Right ventricle myocardium inferior (tissue), 1 donor: ENCODE measurements around the gene ITIH3. TPM values are rescaled to one million over a fixed set of nuclear protein-coding genes. Genes with fewer than 3 reads are reported as not detected.
A peak's percentile ranks its signal among the peaks of the same experiment; 100 is the strongest.

Experiments
- ATAC-seq: fragments of 200-7000 bp; cut with Tn5 transposase; one replicate; pipeline ENCODE4 v1.9.1; 2020; ENCODE audit warnings: mild to moderate bottlenecking, moderate library complexity
- DNase-seq: peaks from one replicate; pipeline ENCODE4 v3.0.0; 2021; ENCODE audit errors: missing footprints
- intact Hi-C: fragments of 100-400 bp; cut with DNase I; formaldehyde crosslinking; loops from one replicate; pipeline ENCODE4 v1.11.0; 2022
- total RNA-seq: library from RNA; stranded (reverse); fragmentation: NEBNext Ultra II Directional; extraction: Animal tissue kit (Norgen Biotek cat#: 25700); gene quantifications from one replicate; pipeline ENCODE4 v1.2.1, GENCODE V29; 2021
- donor health status: DM: no; HTN: yes; CAD: no; lungs with severe emphysema.

ITIH3 gene
- total RNA-seq, 1 donor from 2014 or later: 0.43 TPM

GRCh38 chr3:52838561-52839267 lies 44.1 kb downstream of the ITIH3 start:
- intact Hi-C loops: no loop called here
- peak; percentile 18 for DNase-seq

DNA sequence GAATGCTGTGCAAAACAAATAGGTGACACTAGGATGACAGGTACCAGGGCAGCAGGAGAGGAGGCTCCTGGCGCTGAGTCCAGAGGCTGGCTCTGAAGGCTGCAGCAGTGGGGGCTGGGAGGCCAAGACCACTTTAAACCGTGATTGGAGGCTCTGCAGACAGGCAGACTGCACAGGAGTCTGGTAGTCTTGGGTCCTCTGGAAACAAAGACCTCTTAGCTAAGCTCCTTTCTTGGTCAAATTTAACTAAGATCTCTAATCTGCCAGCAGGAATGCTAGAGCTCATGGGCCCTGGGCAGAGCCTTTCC lies 44.6 kb downstream of the ITIH3 start:
- DNase-seq: peak; percentile 56
- intact Hi-C loops: no loop called here
- no peak for ATAC-seq

More at GRCh38 chr3:52838561-52839267, 44.1 kb downstream of the ITIH3 start:
- no peak for ATAC-seq

- intact Hi-C loops: no loop called here
- DNase-seq: peak; percentile 63
These were observed 45.4 kb downstream of the ITIH3 start for GRCh38 chr3:52839892-52840545.

GRCh38 chr3:52841211-52841980 lies 46.8 kb downstream of the ITIH3 start:
- DNase-seq (peak; percentile 56), ATAC-seq (no peak)
- intact Hi-C loops: no loop called here

More at GRCh38 chr3:52839892-52840545, 45.4 kb downstream of the ITIH3 start:
- ATAC-seq: no peak

DNA sequence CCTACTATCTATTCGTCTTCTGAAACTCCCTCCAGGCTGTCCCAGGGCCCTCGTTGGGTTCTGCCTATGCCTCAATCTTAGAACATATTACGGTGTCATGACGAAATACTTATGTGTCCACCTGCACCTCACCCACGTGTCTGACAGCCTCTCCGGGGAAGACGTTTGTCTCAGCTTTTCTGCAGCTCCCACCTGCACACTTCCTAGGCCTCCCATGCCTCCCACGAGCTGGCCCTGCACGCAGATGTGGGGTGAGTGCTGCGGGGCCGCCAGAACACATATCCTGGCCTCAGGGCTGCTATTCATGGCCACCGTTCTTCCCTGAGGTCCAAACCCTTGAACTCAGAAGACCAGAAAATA lies 47.4 kb downstream of the ITIH3 start:
- ATAC-seq: no peak
- intact Hi-C loops: no loop called here
- DNase-seq: peak; percentile 50

- DNase-seq (peak; percentile 31), ATAC-seq (peak; percentile 55)
- intact Hi-C loops: no loop called here
These were observed 47.8 kb downstream of the ITIH3 start for GRCh38 chr3:52842424-52842823.

DNA sequence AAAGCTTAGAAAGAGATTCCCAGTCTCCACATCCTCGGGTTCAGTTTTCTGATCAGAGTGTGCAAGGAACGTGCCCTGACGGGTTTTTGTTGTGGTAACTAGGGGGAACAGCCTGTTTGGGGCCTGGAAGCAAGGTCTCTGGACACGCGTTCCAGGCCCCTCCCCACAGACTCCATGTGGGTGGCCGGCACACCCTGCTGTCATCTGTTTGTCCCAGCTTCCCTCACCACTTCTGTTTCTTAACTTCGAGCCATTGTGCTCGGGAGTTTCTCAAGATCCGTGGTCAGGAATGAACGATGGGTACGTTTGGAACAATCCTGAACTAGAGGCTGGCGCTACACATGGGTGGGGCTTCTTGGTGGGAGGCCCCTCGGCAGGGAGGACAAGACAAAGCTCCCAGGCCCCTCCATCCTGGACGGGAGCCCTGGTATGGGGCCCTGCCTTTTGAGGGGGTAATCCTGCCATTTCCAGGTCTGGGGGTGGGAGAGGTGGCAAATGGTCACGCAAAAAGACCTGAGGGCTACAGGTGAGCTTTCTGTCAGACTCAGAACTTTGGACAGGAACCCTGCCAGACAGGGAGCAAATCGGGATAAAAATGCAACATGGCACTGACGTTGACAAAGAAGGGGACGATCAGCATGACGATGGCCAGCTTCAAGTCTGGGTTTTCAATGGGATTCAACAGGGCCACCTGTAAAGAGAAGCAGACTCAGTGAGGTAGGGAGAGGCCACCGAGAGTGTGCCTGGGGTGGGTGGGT lies 48.7 kb downstream of the ITIH3 start:
- ATAC-seq: no peak
- no peak for DNase-seq
- intact Hi-C loops: no loop called here

- no peak for ATAC-seq
- DNase-seq: no peak
- intact Hi-C loops: no loop called here
These were observed 49.3 kb downstream of the ITIH3 start for GRCh38 chr3:52843881-52844280.

- DNase-seq: peak; percentile 25
- no peak for ATAC-seq
- intact Hi-C loops: no loop called here
These were observed 49.8 kb downstream of the ITIH3 start for GRCh38 chr3:52844290-52844975.

DNA sequence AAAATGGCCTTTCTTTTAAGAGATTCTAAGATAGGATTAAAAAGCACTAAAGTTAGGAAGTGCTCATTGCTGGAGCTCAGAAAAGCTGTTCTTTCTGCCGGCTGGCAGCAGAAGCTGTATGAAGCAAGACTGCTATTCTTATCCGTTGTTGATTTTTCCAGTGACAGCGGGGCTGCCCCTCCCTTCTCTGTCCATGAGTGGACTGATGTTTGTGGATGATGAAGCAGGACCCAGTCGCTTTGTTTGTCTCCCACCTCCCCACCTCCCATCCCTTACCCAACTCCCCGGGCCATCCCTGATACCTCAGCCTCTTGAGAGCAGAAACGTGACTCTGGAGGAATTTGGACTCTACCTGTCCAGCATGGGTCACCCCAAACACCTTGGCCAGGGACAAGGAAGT lies 50.6 kb downstream of the ITIH3 start:
- intact Hi-C loops: no loop called here
- DNase-seq (peak; percentile 59), ATAC-seq (peak; percentile 70)

GRCh38 chr3:52845691-52846431 lies 51.3 kb downstream of the ITIH3 start:
- ATAC-seq (peak; percentile 36), DNase-seq (peak; percentile 18)
- intact Hi-C loops: no loop called here

DNA sequence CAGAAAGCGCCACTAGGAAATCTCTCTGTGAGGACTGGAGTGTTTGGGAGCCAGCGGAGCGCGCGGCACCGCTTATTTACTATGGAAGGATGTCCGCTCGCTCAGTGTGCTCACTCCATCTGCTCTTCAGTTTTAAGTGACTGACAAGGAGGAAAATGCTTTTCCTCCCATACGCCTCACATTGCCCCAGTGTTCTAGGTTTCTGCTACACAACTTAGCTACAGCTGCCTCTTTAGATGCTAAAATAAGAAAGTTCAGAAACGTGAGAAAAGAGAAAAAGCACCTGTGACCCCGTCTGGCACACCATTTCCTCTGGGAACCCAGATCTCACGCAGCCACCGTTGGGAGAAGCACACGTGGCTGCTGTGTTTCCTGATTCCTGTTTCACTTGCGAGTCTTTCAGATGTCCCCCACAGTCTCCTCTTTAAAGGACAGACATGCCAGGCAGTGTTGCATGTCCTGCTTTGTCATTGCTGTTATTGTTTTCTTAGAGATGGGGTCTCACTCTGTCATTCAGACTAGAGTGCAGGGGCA lies 51.9 kb downstream of the ITIH3 start:
- DNase-seq (no peak), ATAC-seq (no peak)
- intact Hi-C loops: no loop called here

- ATAC-seq (no peak), DNase-seq (no peak)
- intact Hi-C loops: no loop called here
These were observed 52.6 kb downstream of the ITIH3 start for GRCh38 chr3:52847241-52847640.

DNA sequence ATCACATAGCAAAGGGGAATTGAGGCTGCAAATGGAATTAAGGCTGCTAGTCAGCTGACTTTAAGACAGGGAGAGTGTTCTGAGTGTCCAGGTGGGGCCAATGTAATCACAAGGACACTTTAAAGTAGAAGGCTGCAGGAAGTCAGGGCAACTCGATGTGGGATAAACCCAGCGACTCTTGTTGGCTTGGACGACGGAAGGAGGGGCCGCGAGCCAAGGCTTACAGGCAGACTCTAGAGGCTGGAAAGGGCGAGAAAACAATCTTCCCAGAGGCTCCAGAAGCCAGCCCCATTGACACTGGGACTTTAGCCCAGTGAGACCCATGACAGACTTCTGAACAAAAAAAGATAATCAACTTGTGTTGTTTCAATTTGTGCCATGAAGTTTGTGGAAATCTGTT lies 53.1 kb downstream of the ITIH3 start:
- DNase-seq (no peak), ATAC-seq (no peak)
- intact Hi-C loops: no loop called here

GRCh38 chr3:52848617-52849016 lies 54.0 kb downstream of the ITIH3 start:
- intact Hi-C loops: no loop called here
- DNase-seq: no peak
- ATAC-seq: no peak

- DNase-seq (no peak), ATAC-seq (no peak)
- intact Hi-C loops: loop anchor here (5.0 kb wide), 1 partner anchor 223 kb away; no protein-coding TSS in a partner anchor
These were observed 55.1 kb downstream of the ITIH3 start for GRCh38 chr3:52849656-52850055.

- DNase-seq: no peak
- ATAC-seq: peak; percentile 50
- intact Hi-C loops: loop anchor here (5.0 kb wide), 1 partner anchor 221 kb away; no protein-coding TSS in a partner anchor
These were observed 56.8 kb downstream of the ITIH3 start for GRCh38 chr3:52851348-52851747.

DNA sequence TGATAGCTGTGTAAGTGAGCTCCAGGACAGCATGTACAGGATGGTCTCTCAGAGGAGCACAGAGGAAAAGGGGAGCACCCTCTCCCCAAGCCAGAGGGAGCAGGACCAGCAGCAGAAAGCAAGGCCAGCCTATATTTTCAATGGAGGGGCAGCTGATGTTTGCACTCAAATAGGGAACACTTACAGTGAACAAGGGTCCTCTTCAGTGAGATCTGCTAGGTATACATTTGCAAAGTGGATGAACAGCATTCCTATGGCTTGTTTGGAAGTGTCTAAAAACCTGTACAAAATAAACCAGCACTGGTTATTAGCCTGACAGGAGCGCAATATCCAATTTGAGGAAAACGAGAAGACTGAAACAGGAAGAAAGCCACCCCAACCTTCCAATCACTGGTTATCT lies 57.8 kb downstream of the ITIH3 start:
- intact Hi-C loops: loop anchor here (5.0 kb wide), 1 partner anchor 220 kb away; no protein-coding TSS in a partner anchor
- DNase-seq (no peak), ATAC-seq (no peak)
